Right renal cortex interstitium (tissue), 3 donors: ENCODE data around the gene KHDC1L. TPM values are rescaled to one million over a fixed set of nuclear protein-coding genes. Genes with fewer than 3 reads are reported as not detected.
"Not testable (repeated sequence)": the region's sequence is repeated elsewhere in the genome, so short reads cannot be mapped to it uniquely, and the experiment has no call there.

Experiments used
- DNase-seq, 3 donors: peaks; one replicate each; pipeline ENCODE4 v3.0.0-alpha.2; 2013; ENCODE audit warnings: low read depth in 3 of 3, low spot score in 2 of 3
- polyA plus RNA-seq, 3 donors: library from polyadenylated mRNA; unstranded; fragments of 120-200 nt; gene quantifications; one replicate each; pipeline ENCODE4 v1.2.1, GENCODE V29; 2013; ENCODE audit not compliant: insufficient read length in 3 of 3

KHDC1L gene
- polyA plus RNA-seq, 3 donors, result 0.33 to 0.69 TPM; not detected in 1

GRCh38 chr6:73209117-73209516, 16.2 kb downstream of the KHDC1L start:
- DNase-seq, result no peak

- no peak for DNase-seq
These were observed 18.0 kb downstream of the KHDC1L start for GRCh38 chr6:73207221-73207837.

- DNase-seq, result no peak
These were observed 21.0 kb downstream of the KHDC1L start for GRCh38 chr6:73204252-73204651.

- DNase-seq, result no peak
These were observed 22.2 kb downstream of the KHDC1L start for GRCh38 chr6:73203098-73203497.

- DNase-seq, result no peak
These were observed 24.6 kb downstream of the KHDC1L start for GRCh38 chr6:73200735-73201134.

GRCh38 chr6:73200247-73200646, 25.0 kb downstream of the KHDC1L start:
- no peak for DNase-seq

- DNase-seq, result no peak
These were observed 30.6 kb downstream of the KHDC1L start for GRCh38 chr6:73194744-73195143.

GRCh38 chr6:73193302-73193701, 32.0 kb downstream of the KHDC1L start:
- DNase-seq, result not testable (repeated sequence)

GRCh38 chr6:73182021-73182607, 43.2 kb downstream of the KHDC1L start:
- DNase-seq, result no peak

- peak; percentile 17 to 40 (median 25) for DNase-seq
These were observed 44.3 kb downstream of the KHDC1L start for GRCh38 chr6:73180763-73181619.

- no peak for DNase-seq
These were observed 45.1 kb downstream of the KHDC1L start for GRCh38 chr6:73180076-73180738.

GRCh38 chr6:73177221-73177944, 47.9 kb downstream of the KHDC1L start:
- DNase-seq, result no peak

- DNase-seq, result no peak
These were observed 49.2 kb downstream of the KHDC1L start for GRCh38 chr6:73176057-73176456.

- no peak for DNase-seq
These were observed 50.6 kb downstream of the KHDC1L start for GRCh38 chr6:73174646-73175045.

Other genes starting within 250 kb of the KHDC1L start
- 1 to 10 TPM; 8.5 to 8.6 (median 8.5) TPM for gene KHDC1, start 37.7 kb upstream of the KHDC1L start, polyA plus RNA-seq
- not detected for gene DPPA5, start 128.8 kb upstream of the KHDC1L start, polyA plus RNA-seq
- gene KHDC3L, start 137.2 kb upstream of the KHDC1L start, polyA plus RNA-seq, result under 1 TPM in 1 of 3 donors, not detected in 2; 0.12 TPM
- under 1 TPM in 1 of 3 donors, not detected in 2; 0.51 TPM for gene OOEP, start 144.4 kb upstream of the KHDC1L start, polyA plus RNA-seq
- gene DDX43, start 169.3 kb upstream of the KHDC1L start, polyA plus RNA-seq, result under 1 TPM; 0.35 to 0.62 (median 0.58) TPM
- 1 to 10 TPM; 2.8 to 3.2 (median 3.2) TPM for gene CGAS, start 226.8 kb upstream of the KHDC1L start, polyA plus RNA-seq
- 10 to 100 TPM; 28.9 to 36.2 (median 31.6) TPM for gene MTO1, start 236.2 kb upstream of the KHDC1L start, polyA plus RNA-seq